SK-N-SH (cell line): ENCODE measurements around the gene TTC39A. TPM values are rescaled to one million over a fixed set of nuclear protein-coding genes. Genes with fewer than 3 reads are reported as not detected.

Source experiments
- CTCF ChIA-PET: fragments of 300-600, 350-600 bp; formaldehyde crosslinking; extraction: SDS; loops from one replicate; lab custom pipeline; 2021; lab: Yijun Ruan, JAX
- POLR2A ChIA-PET: fragments of 350-600 bp; sonication (Branson Sonifier 250); formaldehyde crosslinking; extraction: SDS; loops from one replicate; lab custom pipeline; 2020; ENCODE audit warnings: antibody characterized with exemption, inconsistent platforms; lab: Yijun Ruan, JAX
- DNase-seq: peaks from one replicate; pipeline ENCODE4 v3.0.0; 2012
- H2AFZ ChIP-seq: fragments of 200-600 bp; sonication (generic); 2 replicates; pipeline ENCODE4 v1.8.1; 2016; ENCODE audit warnings: antibody characterized with exemption, mild to moderate bottlenecking, low read depth
- H3F3A ChIP-seq: fragments of 200-600 bp; sonication (generic); replicated peaks from 2 replicates; pipeline ENCODE3; 2016; ENCODE audit warnings: antibody characterized with exemption, mild to moderate bottlenecking; ENCODE audit not compliant: insufficient read depth
- H3K27ac ChIP-seq, 2 experiments: fragments of 200-500 bp in 1 of 2; fragments of 200-600 bp in 1 of 2; sonication (Bioruptor generic) in 1 of 2; sonication (generic), shearing (Covaris generic) in 1 of 2; 2 replicates each; pipeline versions ENCODE4 v1.5.1 to v1.6.1; 2014 to 2016; ENCODE audit warnings: low read depth in 2 of 2, inconsistent platforms in 1 of 2, low read length in 1 of 2, mild to moderate bottlenecking in 1 of 2, mixed read lengths in 1 of 2
- H3K27me3 ChIP-seq: fragments of 200-600 bp; sonication (generic), shearing (Covaris generic); 2 replicates; pipeline ENCODE4 v1.6.1; 2016; ENCODE audit warnings: mixed run types; ENCODE audit not compliant: insufficient read depth
- H3K36me3 ChIP-seq, 2 experiments: fragments of 200-500 bp in 1 of 2; fragments of 200-600 bp in 1 of 2; sonication (Bioruptor generic) in 1 of 2; sonication (generic) in 1 of 2; replicated peaks in 1 of 2; 2 replicates each; pipeline versions ENCODE3 to v1.5.1; 2014 to 2016; ENCODE audit warnings: low read length in 1 of 2, mild to moderate bottlenecking in 1 of 2; ENCODE audit not compliant: insufficient read depth in 2 of 2, control insufficient read depth in 1 of 2
- H3K4me1 ChIP-seq, 2 experiments: fragments of 200-500 bp in 1 of 2; fragments of 200-600 bp in 1 of 2; sonication (Bioruptor generic) in 1 of 2; sonication (generic), shearing (Covaris generic) in 1 of 2; 2 replicates each; pipeline versions ENCODE4 v1.5.1 to v1.6.1; 2014 to 2016; ENCODE audit warnings: low read depth in 1 of 2, low read length in 1 of 2, mixed run types in 1 of 2; ENCODE audit not compliant: insufficient read depth in 2 of 2, control insufficient read depth in 1 of 2
- H3K4me2 ChIP-seq: fragments of 200-600 bp; sonication (generic), shearing (Covaris generic); 2 replicates; pipeline ENCODE4 v1.6.1; 2017; ENCODE audit warnings: mixed run types
- H3K4me3 ChIP-seq, 2 experiments: fragments of 200-500 bp in 1 of 2; fragments of 200-600 bp in 1 of 2; sonication (Bioruptor generic) in 1 of 2; sonication (generic), shearing (Covaris generic) in 1 of 2; 2 replicates each; pipeline versions ENCODE4 v1.5.1 to v1.8.1; 2014 to 2016; ENCODE audit warnings: low read depth in 2 of 2, inconsistent platforms in 1 of 2, low read length in 1 of 2, mild to moderate bottlenecking in 1 of 2, mixed read lengths in 1 of 2, moderate library complexity in 1 of 2
- H3K79me2 ChIP-seq: fragments of 200-600 bp; sonication (generic); 2 replicates; pipeline ENCODE4 v1.8.1; 2017; ENCODE audit warnings: mild to moderate bottlenecking; ENCODE audit not compliant: insufficient read depth
- H3K9ac ChIP-seq: fragments of 200-600 bp; sonication (generic); 2 replicates; pipeline ENCODE4 v1.6.1; 2017; ENCODE audit warnings: mixed run types
- H3K9me2 ChIP-seq: fragments of 200-600 bp; sonication (generic); 2 replicates; pipeline ENCODE4 v1.6.1; 2017; ENCODE audit warnings: mixed run types
- H3K9me3 ChIP-seq: fragments of 200-600 bp; sonication (generic); 2 replicates; pipeline ENCODE4 v1.6.1; 2017; ENCODE audit warnings: mixed run types, mild to moderate bottlenecking, moderate library complexity
- H4K20me1 ChIP-seq: fragments of 200-600 bp; sonication (generic); 2 replicates; pipeline ENCODE4 v1.6.1; 2017; ENCODE audit warnings: mild to moderate bottlenecking, mixed run types; ENCODE audit not compliant: insufficient read depth
- ELF1 ChIP-seq: IDR thresholded peaks from 2 replicates; pipeline ENCODE4 v1.4.0; 2012
- EZH2phosphoT487 ChIP-seq: fragments of 200-600 bp; sonication (generic); IDR thresholded peaks from 2 replicates; pipeline ENCODE4 v1.6.1; 2017; ENCODE audit warnings: low read depth, mixed run types, mild to moderate bottlenecking, antibody characterized with exemption, moderate library complexity, borderline replicate concordance
- FOSL2 ChIP-seq: IDR thresholded peaks from 2 replicates; pipeline ENCODE4 v1.4.0; 2012; ENCODE audit warnings: low read depth, mild to moderate bottlenecking, moderate library complexity, borderline replicate concordance
- FOXJ3 ChIP-seq: sonication (generic); formaldehyde crosslinking; IDR thresholded peaks from 2 replicates; pipeline ENCODE4 v1.5.1; 2020; ENCODE audit warnings: mild to moderate bottlenecking, missing genetic modification reagents
- FOXM1 ChIP-seq: IDR thresholded peaks from 2 replicates; pipeline ENCODE4 v1.4.0; 2012; ENCODE audit warnings: low read depth, mild to moderate bottlenecking
- GABPA ChIP-seq: IDR thresholded peaks from 2 replicates; pipeline ENCODE4 v1.4.0; 2012; ENCODE audit warnings: low read depth, mild to moderate bottlenecking
- JUND ChIP-seq: IDR thresholded peaks from 2 replicates; pipeline ENCODE4 v1.4.0; 2012
- NFIC ChIP-seq: IDR thresholded peaks from 2 replicates; pipeline ENCODE4 v1.4.0; 2012; ENCODE audit warnings: borderline replicate concordance
- NRF1 ChIP-seq: IDR thresholded peaks from 2 replicates; pipeline ENCODE4 v1.6.1; 2012; ENCODE audit warnings: low read depth, mild to moderate bottlenecking, low read length
- RXRA ChIP-seq: IDR thresholded peaks from 2 replicates; pipeline ENCODE4 v1.4.0; 2012; ENCODE audit warnings: low read depth, mild to moderate bottlenecking, borderline replicate concordance
- TAF1 ChIP-seq: IDR thresholded peaks from 2 replicates; pipeline ENCODE4 v1.6.1; 2012; ENCODE audit warnings: low read depth, mild to moderate bottlenecking, low read length, moderate library complexity, borderline replicate concordance
- TCF12 ChIP-seq: IDR thresholded peaks from 2 replicates; pipeline ENCODE4 v1.4.0; 2012
- TEAD4 ChIP-seq: IDR thresholded peaks from 2 replicates; pipeline ENCODE4 v1.4.0; 2012; ENCODE audit warnings: mild to moderate bottlenecking, borderline replicate concordance; ENCODE audit not compliant: insufficient read depth
- WGBS: methylation state at CpG from one replicate; pipeline ENCODE4 v1.1.6; 2017; ENCODE audit warnings: low lambda C conversion rate; 5-methylcytosine and 5-hydroxymethylcytosine counted together
- polyA plus RNA-seq, 3 experiments: library from polyadenylated mRNA; depleted of rRNA; stranded (reverse); fragments of >200 nt; gene quantifications; 2 replicates each; pipeline ENCODE4 v1.2.3, GENCODE V29; 2012
- TF ChIP-seq, protein P1 (sequence below): IDR thresholded peaks from 2 replicates; pipeline ENCODE4; 2012
- TF ChIP-seq, protein P2 (sequence below): IDR thresholded peaks from 2 replicates; pipeline ENCODE4 v1.6.1; 2012; ENCODE audit warnings: mild to moderate bottlenecking, low read depth, low read length, moderate library complexity

TTC39A gene
- polyA plus RNA-seq, 1 of the 3 experiments (the other 2 are of a cell fraction) = 0.97 TPM

DNA sequence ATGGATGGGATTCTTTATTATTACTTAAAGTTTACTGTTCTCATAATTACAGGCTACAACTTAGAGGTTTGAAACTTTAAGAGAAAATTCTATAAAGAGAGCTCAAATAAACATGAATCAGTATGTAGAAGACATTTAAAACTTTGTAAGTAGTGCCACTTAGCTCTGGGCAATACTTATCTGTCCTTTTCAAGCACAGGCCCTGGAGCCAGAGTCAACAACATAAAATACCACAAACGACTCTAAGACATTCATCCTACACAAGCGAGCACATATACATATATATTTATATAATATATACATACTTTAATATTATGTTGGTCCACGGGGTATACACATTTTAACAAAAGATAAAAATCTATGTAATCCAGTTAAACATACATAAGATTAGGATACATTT, 24.1 kb upstream of the TTC39A start:
- Histone ChIP-seq H3F3A (peaks cover 5% of the 10 kb centered on the region), H3K4me3 (no peak overlapping the region), H3K9me2 (no peaks in the 10 kb centered on the region), H3K27me3 (no peaks in the 10 kb centered on the region), H3K36me3 (peaks cover 21 to 51% of the 10 kb centered on the region in 2 experiments), H3K79me2 (no peaks in the 10 kb centered on the region), H4K20me1 (no peaks in the 10 kb centered on the region), H3K9ac (no peak overlapping the region), H2AFZ (no peak overlapping the region), H3K27ac (no peak overlapping the region), H3K9me3 (no peaks in the 10 kb centered on the region), H3K4me1 (peaks cover 0 to 4% of the 10 kb centered on the region in 2 experiments; a peak in 1 of 4 replicates), H3K4me2 (no peak overlapping the region)
- DNase-seq = no peak
- WGBS = 89% methylated on average over 3 of the region's 3 CpGs
- ChIA-PET CTCF (no interaction called here), POLR2A (no interaction called here)
- TF ChIP-seq FOSL2 (no peak), ELF1 (no peak)
- TF ChIP-seq, protein P1, sequence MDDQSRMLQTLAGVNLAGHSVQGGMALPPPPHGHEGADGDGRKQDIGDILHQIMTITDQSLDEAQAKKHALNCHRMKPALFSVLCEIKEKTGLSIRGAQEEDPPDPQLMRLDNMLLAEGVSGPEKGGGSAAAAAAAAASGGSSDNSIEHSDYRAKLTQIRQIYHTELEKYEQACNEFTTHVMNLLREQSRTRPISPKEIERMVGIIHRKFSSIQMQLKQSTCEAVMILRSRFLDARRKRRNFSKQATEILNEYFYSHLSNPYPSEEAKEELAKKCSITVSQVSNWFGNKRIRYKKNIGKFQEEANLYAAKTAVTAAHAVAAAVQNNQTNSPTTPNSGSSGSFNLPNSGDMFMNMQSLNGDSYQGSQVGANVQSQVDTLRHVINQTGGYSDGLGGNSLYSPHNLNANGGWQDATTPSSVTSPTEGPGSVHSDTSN = no peak
- TF ChIP-seq, protein P2, sequence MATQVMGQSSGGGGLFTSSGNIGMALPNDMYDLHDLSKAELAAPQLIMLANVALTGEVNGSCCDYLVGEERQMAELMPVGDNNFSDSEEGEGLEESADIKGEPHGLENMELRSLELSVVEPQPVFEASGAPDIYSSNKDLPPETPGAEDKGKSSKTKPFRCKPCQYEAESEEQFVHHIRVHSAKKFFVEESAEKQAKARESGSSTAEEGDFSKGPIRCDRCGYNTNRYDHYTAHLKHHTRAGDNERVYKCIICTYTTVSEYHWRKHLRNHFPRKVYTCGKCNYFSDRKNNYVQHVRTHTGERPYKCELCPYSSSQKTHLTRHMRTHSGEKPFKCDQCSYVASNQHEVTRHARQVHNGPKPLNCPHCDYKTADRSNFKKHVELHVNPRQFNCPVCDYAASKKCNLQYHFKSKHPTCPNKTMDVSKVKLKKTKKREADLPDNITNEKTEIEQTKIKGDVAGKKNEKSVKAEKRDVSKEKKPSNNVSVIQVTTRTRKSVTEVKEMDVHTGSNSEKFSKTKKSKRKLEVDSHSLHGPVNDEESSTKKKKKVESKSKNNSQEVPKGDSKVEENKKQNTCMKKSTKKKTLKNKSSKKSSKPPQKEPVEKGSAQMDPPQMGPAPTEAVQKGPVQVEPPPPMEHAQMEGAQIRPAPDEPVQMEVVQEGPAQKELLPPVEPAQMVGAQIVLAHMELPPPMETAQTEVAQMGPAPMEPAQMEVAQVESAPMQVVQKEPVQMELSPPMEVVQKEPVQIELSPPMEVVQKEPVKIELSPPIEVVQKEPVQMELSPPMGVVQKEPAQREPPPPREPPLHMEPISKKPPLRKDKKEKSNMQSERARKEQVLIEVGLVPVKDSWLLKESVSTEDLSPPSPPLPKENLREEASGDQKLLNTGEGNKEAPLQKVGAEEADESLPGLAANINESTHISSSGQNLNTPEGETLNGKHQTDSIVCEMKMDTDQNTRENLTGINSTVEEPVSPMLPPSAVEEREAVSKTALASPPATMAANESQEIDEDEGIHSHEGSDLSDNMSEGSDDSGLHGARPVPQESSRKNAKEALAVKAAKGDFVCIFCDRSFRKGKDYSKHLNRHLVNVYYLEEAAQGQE = no peak

DNA sequence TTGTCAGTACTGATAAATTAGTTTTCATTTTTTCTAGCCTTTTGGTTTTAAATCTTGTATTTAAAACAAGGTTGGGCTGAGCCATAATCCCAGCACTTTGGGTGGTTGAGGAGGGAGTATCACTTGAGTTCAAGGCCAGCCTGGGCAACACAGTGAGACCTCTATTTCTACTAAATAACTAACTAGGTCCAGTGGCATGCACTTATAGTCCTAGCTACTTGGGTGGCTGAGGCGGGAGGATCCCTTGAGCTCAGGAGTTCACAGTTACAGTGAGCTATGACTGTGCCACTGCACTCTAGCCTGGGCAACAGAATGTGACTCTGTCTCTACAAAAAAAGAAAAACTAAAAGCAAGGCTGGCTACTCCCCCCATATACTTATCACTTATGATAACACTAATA, 21.5 kb upstream of the TTC39A start:
- Histone ChIP-seq H2AFZ (no peak overlapping the region), H3F3A (peaks cover 11% of the 10 kb centered on the region), H3K9me2 (no peaks in the 10 kb centered on the region), H3K79me2 (no peaks in the 10 kb centered on the region), H3K9me3 (no peaks in the 10 kb centered on the region), H3K4me3 (no peak overlapping the region), H3K27me3 (no peaks in the 10 kb centered on the region), H3K27ac (no peak overlapping the region), H3K4me1 (peaks cover 0 to 5% of the 10 kb centered on the region in 2 experiments; a peak in 1 of 4 replicates), H3K9ac (no peak overlapping the region), H3K36me3 (peaks cover 21 to 39% of the 10 kb centered on the region in 2 experiments), H3K4me2 (no peak overlapping the region), H4K20me1 (no peaks in the 10 kb centered on the region)
- WGBS = 100% methylated on average over 1 of the region's 1 CpG
- POLR2A ChIA-PET = no interaction called here
- DNase-seq = no peak
- TF ChIP-seq JUND = no peak
- no peak for TF ChIP-seq FOXM1
- TF ChIP-seq FOXJ3 = no peak
- TF ChIP-seq NRF1 = no peak
- no peak for TF ChIP-seq ELF1
- TF ChIP-seq RXRA = no peak
- no peak for TF ChIP-seq GABPA
- TF ChIP-seq NFIC = no peak
- TF ChIP-seq, protein P1 = no peak
- no peak for TF ChIP-seq TAF1
- TF ChIP-seq EZH2phosphoT487 = no peak
- no peak for TF ChIP-seq TCF12
- TF ChIP-seq TEAD4 = no peak
- CTCF ChIA-PET = interaction anchor here (1.3 kb wide), 1 partner anchor 20 kb away, joined by 4 read pairs; no protein-coding TSS in a partner anchor
